D721Med (cell line): ENCODE data around the gene LPP.

ENCODE experiments used
- DNase-seq: peaks from one replicate; pipeline ENCODE4 v3.0.0; 2011; ENCODE audit warnings: low spot score; ENCODE audit not compliant: insufficient read length
- FAIRE-seq: peaks from 2 replicates; lab custom pipeline; 2011; peaks lifted over from hg19 to GRCh38; lab: Jason Lieb, UNC
- TF ChIP-seq, protein P1 (sequence below): IDR thresholded peaks from 2 replicates; pipeline ENCODE4 v1.5.1; 2012; ENCODE audit warnings: mild to moderate bottlenecking, control low read depth; ENCODE audit not compliant: insufficient read depth; ENCODE audit errors: missing control alignments

Gene LPP

DNA sequence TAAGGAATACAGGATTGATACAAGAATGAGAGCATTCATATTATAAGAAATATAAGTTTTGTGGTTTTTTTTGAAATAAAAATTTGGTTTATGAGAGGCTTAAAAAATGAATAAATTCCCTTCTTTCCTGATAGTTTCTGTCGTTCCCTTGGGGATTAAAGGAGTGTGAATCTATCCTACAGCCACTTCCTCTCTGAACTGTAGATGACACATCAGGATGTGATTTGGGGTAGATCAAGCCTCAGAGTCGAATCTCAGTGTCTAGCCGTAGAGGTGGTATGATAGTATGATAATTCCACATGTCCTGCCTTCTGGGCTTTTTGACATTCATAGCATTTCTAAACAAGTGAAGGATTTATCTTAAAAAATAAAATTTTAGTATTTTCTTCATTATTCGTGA is 343.1 kb downstream of the LPP start:
- DNase-seq (no peak), FAIRE-seq (no peak)
- TF ChIP-seq, protein P1, sequence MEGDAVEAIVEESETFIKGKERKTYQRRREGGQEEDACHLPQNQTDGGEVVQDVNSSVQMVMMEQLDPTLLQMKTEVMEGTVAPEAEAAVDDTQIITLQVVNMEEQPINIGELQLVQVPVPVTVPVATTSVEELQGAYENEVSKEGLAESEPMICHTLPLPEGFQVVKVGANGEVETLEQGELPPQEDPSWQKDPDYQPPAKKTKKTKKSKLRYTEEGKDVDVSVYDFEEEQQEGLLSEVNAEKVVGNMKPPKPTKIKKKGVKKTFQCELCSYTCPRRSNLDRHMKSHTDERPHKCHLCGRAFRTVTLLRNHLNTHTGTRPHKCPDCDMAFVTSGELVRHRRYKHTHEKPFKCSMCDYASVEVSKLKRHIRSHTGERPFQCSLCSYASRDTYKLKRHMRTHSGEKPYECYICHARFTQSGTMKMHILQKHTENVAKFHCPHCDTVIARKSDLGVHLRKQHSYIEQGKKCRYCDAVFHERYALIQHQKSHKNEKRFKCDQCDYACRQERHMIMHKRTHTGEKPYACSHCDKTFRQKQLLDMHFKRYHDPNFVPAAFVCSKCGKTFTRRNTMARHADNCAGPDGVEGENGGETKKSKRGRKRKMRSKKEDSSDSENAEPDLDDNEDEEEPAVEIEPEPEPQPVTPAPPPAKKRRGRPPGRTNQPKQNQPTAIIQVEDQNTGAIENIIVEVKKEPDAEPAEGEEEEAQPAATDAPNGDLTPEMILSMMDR, result no peak

DNA sequence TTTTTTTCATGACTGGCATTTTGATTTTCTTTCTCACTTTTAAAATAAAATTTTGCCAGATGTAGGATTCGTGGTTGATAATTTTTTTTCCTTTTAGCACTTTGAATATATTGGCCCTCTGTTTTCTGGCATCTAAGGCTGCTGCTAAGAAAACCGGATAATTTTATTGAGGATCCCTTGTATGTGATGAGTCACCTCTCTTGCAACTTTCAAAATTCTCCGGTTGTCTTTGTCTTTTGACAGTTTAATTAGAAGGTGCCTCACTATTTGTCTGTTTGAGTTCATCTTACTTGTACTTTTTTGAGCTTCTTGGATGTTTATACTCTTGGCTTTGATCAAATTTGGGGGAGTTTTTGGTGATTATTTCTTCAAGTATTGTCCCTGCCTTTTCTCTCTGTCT is 349.7 kb downstream of the LPP start:
- TF ChIP-seq, protein P1, result no peak
- no peak for FAIRE-seq
- no peak for DNase-seq

DNA sequence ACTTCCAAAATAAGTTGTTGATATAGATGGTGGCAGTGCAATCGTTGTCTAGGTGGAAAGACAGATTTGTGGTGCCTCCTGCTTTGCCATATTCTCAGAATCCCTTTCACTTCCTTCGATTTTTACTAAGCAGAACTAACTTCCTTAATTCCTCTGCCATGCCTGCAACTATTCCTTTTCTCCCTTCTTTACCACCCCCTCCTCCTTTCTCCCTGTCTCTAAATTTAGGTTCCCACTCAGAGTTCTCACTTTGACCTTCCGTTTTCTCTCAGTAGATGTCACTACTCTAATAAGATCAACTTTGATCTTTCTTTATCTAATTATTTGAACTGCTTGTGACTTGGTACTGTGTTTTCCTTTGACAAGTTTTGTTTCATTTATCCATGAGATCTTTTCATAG is 351.2 kb downstream of the LPP start:
- TF ChIP-seq, protein P1, result no peak
- DNase-seq (no peak), FAIRE-seq (no peak)

DNA sequence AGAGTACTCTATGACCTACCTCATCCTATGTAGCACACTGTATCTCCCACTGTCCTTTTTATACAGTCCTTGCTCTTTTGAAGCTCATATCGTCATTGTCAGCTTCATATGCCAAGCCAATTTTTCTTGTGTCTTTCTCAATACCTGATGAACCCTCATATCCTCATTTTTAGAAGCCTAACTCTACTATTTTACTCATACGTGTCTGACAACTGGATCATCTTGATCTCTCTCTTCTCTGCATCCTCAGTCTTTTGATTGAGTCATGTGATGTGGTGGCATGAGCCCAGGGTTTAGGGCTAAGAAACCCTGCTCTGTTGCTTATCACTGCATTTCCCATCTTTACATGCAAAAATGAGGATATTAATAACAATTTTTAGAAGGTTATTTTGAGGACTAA is 352.0 kb downstream of the LPP start:
- DNase-seq (no peak), FAIRE-seq (no peak)
- TF ChIP-seq, protein P1, result no peak

DNA sequence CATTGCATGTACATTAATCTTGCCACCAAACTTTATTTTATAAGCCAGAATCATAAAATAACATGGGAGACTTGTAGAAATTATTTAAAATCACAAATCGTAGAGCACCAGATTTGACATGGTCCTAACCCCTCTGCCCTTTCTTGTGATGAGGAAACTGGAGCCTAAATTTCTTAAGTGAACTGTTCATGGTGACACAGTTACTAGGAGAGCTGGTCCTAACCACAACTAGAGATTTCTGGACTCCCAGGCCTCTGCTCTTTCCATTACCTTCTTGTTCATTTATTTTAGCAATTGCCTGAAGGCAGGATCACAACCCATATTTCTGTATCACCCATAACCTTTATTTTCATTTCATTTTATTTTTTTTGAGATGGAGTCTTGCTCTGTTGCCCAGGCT is 352.5 kb downstream of the LPP start:
- TF ChIP-seq, protein P1, result no peak
- FAIRE-seq (no peak), DNase-seq (no peak)

DNA sequence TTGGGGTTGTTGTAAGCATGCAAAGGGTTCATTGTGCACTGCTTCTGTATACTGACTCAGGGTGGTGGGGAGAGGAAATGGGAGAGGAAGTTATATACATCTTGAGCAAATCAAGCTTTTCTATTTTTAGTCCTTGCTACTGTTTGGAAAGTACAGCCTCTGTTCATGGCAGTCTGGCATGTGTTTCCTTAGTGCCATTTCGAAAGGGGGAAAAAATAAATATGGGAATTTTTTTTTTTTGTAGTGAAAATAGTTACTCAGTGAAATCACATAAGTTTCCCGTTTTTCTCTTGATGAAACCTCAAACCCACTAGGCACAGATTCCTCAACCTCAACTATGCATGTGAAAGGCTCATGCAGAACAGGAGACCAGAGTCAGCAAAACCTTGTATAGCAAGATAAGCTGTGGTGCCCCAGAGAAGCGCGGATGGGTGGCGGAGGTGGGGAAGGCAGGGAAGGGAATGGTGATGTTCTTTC is 353.3 kb downstream of the LPP start:
- DNase-seq, result no peak
- no peak for FAIRE-seq
- TF ChIP-seq, protein P1, result no peak

DNA sequence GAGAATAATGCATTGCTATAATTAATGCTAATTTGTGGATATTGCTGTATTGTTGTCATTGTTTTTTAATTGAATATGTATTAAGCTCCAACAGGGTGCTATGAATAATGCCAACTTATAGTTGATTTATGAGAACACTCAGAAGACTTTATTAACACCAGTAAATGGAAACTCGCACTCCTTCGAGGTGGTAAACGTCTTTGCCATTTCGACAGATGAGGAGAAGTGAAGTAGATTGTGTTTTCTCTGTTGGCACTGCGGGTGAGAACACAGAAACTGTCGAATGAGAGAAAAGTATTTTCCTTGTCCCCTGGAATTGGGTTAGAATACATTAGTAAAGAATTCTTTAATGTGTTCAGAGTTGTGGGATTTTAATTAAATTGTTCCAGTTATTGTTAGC is 354.5 kb downstream of the LPP start:
- DNase-seq (no peak), FAIRE-seq (no peak)
- TF ChIP-seq, protein P1, result no peak
